SJSA1 (cell line): Measurements from ENCODE around the gene ZSWIM8. TPM values are rescaled to one million over a fixed set of nuclear protein-coding genes. Genes with fewer than 3 reads are reported as not detected.

Experiments used
- DNase-seq, 2 experiments: peaks; one replicate each; pipeline ENCODE4 v3.0.0-alpha.2; 2015 to 2020; ENCODE audit warnings: low spot score in 2 of 2, low read depth in 1 of 2
- H3K27ac ChIP-seq: fragments of 250-450 bp; sonication (Bioruptor Pico); 2 replicates; pipeline ENCODE4 v1.5.1; 2020; ENCODE audit warnings: mild to moderate bottlenecking, moderate library complexity
- H3K27me3 ChIP-seq: fragments of 250-450 bp; sonication (Bioruptor Pico); replicated peaks from 2 replicates; pipeline ENCODE4 v1.5.1; 2020; ENCODE audit warnings: mild to moderate bottlenecking, moderate library complexity
- H3K36me3 ChIP-seq: fragments of 250-450 bp; sonication (Bioruptor Pico); 2 replicates; pipeline ENCODE4 v1.5.1; 2020; ENCODE audit warnings: mild to moderate bottlenecking
- H3K4me1 ChIP-seq: fragments of 250-450 bp; sonication (Bioruptor Pico); replicated peaks from 2 replicates; pipeline ENCODE4 v1.6.1; 2021; ENCODE audit warnings: mild to moderate bottlenecking
- H3K4me3 ChIP-seq: fragments of 250-450 bp; sonication (Bioruptor Pico); 2 replicates; pipeline ENCODE4 v1.5.1; 2020; ENCODE audit warnings: mild to moderate bottlenecking
- H3K9me3 ChIP-seq: fragments of 250-450 bp; sonication (Bioruptor Pico); replicated peaks from 2 replicates; pipeline ENCODE4 v1.5.1; 2020; ENCODE audit warnings: mild to moderate bottlenecking
- total RNA-seq: library from RNA; depleted of rRNA; stranded (reverse); fragments of >200 nt; shearing (Covaris generic); gene quantifications from 2 replicates; pipeline ENCODE4 v1.2.3, GENCODE V29; 2014

ZSWIM8 gene
- total RNA-seq, 1 experiment from 2014 or later = 35.8 TPM

DNA sequence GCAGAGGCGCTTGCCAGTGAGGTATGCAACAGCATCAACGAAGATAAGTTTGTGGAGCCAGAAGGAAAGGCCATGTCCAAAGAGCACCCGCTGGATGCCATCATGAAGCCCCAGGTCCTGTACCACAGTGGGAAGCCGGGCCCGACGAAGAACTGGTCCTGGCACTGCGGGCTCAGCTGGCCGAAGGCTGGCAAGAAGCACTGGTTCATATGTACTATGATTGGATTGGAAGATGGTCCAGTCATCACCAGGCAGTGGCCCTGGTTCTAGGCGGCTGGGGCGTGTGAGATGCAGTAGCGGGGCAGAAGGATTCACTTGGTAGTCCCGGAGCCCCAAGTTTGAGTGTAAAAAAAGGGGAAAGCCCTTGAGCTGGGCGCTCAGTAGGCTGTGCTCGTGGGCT lies 22.1 kb downstream of the ZSWIM8 start:
- Histone ChIP-seq H3K36me3 (peaks cover 72% of the 10 kb centered on the region), H3K9me3 (no peaks in the 10 kb centered on the region), H3K27me3 (no peaks in the 10 kb centered on the region), H3K4me3 (no peak overlapping the region), H3K27ac (no peak overlapping the region), H3K4me1 (peaks cover 7% of the 10 kb centered on the region; the same call in 1 of the 2 replicates)
- DNase-seq = no peak

DNA sequence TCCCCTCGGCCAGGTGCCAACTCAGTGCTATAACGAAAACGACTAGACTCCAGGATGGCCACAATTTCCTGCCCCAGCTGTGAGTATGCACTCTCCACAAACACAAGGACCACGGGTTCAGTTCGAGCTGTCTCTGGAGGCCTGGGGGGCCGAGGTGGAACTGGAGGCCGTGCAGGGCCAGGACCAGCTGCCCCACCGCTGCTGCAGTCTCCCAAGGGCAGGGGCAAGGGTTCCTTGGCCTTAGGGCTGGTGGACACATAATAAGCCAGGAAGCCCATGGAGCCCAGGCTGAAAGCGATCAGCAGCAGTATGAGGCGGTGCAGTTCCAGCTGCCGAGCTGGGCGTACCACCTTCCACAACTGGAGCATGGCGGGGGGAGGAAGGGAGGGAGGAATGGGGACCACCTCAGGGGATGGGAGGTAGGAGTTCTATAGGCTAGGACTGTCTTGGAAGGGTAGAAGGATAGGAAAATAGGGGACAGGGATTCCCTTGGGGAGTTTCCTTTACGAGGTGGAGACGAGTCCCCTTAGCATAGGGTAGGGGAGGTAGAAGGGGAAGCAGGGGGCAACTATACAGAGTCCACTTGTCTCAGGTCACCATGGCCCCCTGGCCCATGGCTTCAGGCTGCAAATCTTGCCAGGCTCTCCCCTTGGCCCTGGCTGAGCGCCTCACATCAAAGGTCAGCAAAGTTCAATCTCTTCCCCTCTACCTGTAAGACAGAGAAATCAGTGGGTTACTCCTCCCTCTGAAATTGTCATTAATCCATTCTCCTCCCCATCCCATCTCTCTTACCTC lies 22.8 kb downstream of the ZSWIM8 start:
- Histone ChIP-seq H3K4me3 (no peak overlapping the region), H3K27ac (no peak overlapping the region), H3K27me3 (no peaks in the 10 kb centered on the region), H3K36me3 (peaks cover 65% of the 10 kb centered on the region), H3K4me1 (peaks cover 7% of the 10 kb centered on the region; the same call in 1 of the 2 replicates), H3K9me3 (no peaks in the 10 kb centered on the region)
- DNase-seq = no peak

DNA sequence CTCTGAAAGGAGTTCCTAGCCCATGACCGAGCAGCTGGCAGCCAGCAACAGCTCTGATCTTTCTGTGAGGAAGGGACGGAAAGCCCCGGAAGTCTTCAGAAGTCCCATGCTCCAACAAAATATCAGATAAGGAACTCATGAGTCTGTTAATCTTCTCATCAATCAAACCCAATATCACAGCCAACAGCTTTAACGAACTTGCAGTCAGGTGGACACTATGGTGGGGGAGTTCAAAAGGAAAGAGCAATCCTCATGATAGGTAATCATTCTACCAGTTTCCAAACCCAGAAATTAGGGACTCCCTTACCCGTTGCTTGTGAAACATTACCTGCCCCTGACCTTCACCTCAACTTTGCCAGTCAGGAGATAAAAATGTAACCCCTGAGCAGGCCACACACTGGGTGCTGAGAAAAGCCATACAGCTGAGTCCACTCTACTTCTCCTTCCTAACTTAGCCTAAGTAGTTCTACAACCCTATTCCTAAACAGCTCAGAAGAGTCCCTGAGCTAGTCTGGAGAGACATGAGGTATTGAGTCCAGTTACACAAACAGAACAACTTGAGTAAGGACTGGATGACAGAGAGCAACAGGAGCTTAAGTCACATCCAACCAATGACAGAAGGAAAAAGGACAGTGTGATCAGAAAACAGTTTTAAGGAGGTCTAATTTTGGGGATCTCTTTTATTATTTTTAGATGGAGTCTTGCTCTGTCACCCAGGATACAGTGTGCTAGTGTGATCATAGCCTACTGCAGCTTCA lies 23.8 kb downstream of the ZSWIM8 start:
- H3K27ac ChIP-seq = no peak overlapping the region
- H3K4me1 ChIP-seq = peaks cover 7% of the 10 kb centered on the region; the same call in 1 of the 2 replicates
- peaks cover 55% of the 10 kb centered on the region for H3K36me3 ChIP-seq
- no peak for DNase-seq
- no peaks in the 10 kb centered on the region for H3K9me3 ChIP-seq
- no peaks in the 10 kb centered on the region for H3K27me3 ChIP-seq
- no peak overlapping the region for H3K4me3 ChIP-seq

DNA sequence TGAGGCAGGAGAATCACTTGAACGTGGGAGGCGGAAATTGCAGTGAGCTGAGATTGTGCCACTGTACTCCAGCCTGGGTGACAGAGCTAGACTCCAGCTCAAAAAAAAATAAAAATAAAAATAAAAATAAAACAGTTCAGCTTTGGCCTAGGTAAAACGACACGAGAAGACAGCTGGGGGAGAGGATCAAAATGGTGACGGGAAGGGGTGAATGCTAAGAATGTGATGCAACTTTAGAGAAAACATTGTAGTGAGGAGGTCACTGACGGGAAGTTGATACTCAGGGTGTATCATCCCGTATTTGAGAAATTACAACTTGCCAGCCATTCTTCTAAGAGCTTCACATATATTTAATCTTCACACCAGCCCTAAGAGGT lies 24.9 kb downstream of the ZSWIM8 start:
- no peak for DNase-seq
- no peaks in the 10 kb centered on the region for H3K27me3 ChIP-seq
- peak overlapping the region; percentile 94 for H3K4me3 ChIP-seq
- peaks cover 7% of the 10 kb centered on the region; the same call in 1 of the 2 replicates for H3K4me1 ChIP-seq
- H3K27ac ChIP-seq = no peak overlapping the region
- peaks cover 47% of the 10 kb centered on the region for H3K36me3 ChIP-seq
- no peaks in the 10 kb centered on the region for H3K9me3 ChIP-seq

DNA sequence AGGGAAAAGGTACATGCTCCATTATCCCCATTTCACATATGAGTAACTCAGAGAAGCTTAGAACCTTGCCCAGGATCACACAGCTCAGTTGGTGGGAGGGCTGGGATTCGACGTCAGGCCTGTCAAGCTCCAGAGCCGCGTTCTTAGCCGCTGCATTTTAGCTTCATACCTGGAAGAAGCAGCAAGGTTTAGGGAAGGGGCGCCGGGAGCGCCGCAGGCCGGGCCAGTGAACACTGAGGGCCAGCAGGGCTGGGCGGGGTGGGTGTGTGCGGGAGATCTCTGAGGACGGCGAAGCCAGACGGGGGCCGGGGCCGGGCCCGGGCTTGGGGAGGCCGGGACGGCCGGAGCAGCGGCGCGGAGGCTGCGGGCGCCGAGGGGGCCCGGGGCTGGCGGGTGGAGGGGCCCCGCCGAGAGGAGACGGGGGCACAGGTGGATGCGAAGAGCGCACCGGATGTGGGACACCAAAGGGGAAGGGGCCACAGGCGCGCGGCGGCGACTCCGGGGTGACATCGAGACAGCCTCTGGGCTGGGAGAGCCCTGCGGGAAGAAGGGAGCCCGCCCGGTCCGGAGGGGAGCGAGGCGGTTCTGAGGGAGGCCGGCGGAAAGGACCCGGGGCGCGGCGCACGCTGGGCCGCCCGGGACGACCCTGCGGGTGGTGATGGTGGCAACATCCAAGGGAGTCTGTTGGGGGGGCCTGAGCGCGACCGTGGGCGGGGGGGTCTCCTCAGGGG lies 25.5 kb downstream of the ZSWIM8 start:
- DNase-seq = no peak
- Histone ChIP-seq H3K4me3 (peak overlapping the region; percentile 94), H3K27me3 (no peaks in the 10 kb centered on the region), H3K36me3 (peaks cover 41% of the 10 kb centered on the region), H3K4me1 (peaks cover 7% of the 10 kb centered on the region; the same call in 1 of the 2 replicates), H3K9me3 (no peaks in the 10 kb centered on the region), H3K27ac (peak overlapping the region; percentile 83)

DNA sequence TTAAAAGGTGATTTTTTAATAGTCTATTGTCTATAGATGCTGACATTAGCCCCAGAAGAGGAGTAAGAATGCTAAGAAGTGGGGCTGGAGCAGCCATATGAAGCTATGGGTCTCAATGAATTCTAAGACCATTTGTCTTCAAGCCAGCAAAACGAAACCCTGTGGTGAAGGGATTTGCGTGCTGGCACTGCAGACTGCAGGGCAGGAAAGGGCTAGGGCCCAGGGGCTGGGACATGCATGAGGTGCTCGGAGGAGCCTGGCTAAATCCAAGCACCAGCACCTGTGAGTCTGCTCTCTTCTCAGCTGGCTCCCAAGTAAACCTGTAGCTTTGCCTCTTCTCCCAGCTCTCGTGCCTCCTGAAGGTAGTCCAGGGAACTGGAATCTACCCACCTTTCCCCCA lies 27.3 kb downstream of the ZSWIM8 start:
- no peak for DNase-seq
- peaks cover 23% of the 10 kb centered on the region for H3K36me3 ChIP-seq
- H3K9me3 ChIP-seq = no peaks in the 10 kb centered on the region
- H3K27me3 ChIP-seq = no peaks in the 10 kb centered on the region
- H3K4me1 ChIP-seq = peaks cover 7% of the 10 kb centered on the region; the same call in 1 of the 2 replicates
- H3K4me3 ChIP-seq = no peak overlapping the region
- no peak overlapping the region for H3K27ac ChIP-seq

DNA sequence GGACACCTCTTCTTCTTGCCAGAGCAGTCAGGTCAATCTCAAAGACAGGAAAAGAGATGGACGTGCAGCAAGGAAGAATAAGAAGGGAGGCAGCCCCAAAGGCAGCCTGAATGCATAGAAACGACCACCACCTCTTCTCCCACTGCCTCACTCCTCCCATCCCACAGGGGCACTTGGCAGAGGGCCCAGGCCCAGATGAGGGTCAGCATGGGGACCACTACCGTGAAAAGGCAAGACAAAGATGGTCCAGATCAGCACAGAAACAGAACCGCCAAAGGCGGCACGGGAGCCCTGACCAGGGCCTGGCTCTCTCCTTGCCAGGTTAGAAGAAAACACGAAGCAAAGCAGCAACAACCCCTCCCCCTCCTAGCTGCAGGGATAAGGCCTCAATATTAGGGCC lies 27.9 kb downstream of the ZSWIM8 start:
- Histone ChIP-seq H3K27ac (no peak overlapping the region), H3K4me1 (peaks cover 7% of the 10 kb centered on the region; the same call in 1 of the 2 replicates), H3K4me3 (no peak overlapping the region), H3K36me3 (peaks cover 17% of the 10 kb centered on the region), H3K9me3 (no peaks in the 10 kb centered on the region), H3K27me3 (no peaks in the 10 kb centered on the region)
- DNase-seq = no peak

DNA sequence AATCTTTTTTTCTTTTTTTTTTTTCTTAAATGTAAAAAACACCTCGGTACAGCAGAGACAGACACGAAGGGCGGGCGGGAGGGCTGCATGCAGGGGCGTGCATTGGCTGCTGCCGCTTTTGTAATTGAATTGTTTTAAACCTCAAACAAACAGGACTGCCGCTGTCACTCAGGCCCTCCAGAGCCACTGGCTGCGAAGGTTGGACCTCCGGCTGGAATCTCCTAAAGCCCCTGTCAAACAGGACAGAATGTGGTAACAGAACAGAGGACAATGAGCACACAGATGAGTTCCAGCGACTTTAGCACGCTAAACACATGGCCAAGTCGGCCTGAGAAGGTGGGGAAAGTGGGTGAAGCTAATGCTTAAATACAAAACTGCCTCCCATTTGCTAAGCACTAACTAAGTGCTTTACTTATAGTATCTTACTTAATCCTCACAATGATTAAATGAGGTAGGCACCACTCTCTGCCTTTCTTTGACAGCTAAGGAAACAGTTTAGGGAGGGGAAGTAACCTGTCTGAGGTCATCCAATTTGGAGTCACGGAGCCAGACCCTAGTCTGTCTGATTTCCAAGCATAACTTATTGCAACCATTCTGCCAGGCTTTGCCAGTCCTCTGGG lies 29.0 kb downstream of the ZSWIM8 start:
- Histone ChIP-seq H3K4me1 (peaks cover 7% of the 10 kb centered on the region; the same call in 1 of the 2 replicates), H3K27me3 (no peaks in the 10 kb centered on the region), H3K9me3 (no peaks in the 10 kb centered on the region), H3K36me3 (peaks cover 10% of the 10 kb centered on the region), H3K27ac (no peak overlapping the region), H3K4me3 (no peak overlapping the region)
- DNase-seq = no peak

DNA sequence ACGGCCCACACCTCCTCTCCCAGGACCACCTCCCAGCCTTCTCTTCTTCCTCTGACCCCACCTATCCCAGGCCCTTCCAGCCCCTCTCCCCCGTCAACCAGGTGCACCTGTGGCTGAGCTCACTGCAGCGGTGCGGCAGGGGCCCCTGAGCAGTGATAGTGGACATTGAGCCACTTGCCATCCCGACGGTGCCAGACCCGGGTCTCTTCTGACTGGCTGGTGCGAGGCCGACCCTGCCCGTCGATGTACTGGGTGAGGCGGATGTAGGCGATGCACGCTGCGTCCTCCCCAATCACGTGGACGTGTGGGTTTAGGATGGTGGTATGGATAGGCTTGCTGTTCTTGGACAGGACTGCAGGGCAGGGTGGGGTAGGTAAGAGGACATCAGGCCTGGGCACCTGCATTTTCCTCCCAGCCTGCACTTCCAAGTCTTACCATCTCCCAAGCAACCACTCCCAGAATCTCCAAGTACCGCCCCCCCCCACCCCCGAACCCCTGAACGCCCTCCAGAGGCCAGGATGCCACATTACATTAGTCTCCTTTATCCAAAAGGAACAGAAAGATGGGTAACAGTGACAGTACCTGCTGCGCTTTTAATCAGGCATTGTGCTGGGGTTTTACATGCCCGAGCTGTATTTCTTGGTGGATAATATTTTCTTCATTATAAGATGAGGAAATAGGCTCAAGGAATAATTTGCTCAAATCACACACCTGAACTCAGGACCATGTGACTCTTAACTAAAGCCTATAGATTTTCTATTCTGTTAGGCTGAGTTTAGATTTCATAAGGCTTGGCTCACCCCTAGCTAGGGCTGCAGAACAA lies 29.7 kb downstream of the ZSWIM8 start:
- DNase-seq = no peak
- H3K27ac ChIP-seq = no peak overlapping the region
- no peak overlapping the region for H3K4me3 ChIP-seq
- H3K27me3 ChIP-seq = no peaks in the 10 kb centered on the region
- H3K4me1 ChIP-seq = peaks cover 7% of the 10 kb centered on the region; the same call in 1 of the 2 replicates
- H3K9me3 ChIP-seq = no peaks in the 10 kb centered on the region
- H3K36me3 ChIP-seq = peaks cover 8% of the 10 kb centered on the region

DNA sequence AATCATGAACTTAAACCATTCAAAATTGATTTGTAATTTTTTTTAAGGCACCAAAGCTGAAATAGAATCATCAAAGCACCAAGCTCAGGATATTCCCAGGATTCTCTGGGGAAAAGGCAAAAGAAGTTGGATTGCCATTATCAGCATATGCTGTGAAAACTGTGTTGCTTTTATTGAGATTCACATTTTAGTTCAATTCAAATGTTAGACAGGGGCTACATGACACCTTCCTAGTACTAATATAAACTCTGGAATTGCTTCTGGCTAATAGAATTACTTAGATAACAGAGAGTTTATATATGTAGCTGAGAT lies 30.3 kb downstream of the ZSWIM8 start:
- Histone ChIP-seq H3K4me1 (peaks cover 4% of the 10 kb centered on the region; the same call in 1 of the 2 replicates), H3K27ac (no peak overlapping the region), H3K36me3 (peaks cover 8% of the 10 kb centered on the region), H3K4me3 (no peak overlapping the region), H3K27me3 (no peaks in the 10 kb centered on the region), H3K9me3 (no peaks in the 10 kb centered on the region)
- DNase-seq = no peak

DNA sequence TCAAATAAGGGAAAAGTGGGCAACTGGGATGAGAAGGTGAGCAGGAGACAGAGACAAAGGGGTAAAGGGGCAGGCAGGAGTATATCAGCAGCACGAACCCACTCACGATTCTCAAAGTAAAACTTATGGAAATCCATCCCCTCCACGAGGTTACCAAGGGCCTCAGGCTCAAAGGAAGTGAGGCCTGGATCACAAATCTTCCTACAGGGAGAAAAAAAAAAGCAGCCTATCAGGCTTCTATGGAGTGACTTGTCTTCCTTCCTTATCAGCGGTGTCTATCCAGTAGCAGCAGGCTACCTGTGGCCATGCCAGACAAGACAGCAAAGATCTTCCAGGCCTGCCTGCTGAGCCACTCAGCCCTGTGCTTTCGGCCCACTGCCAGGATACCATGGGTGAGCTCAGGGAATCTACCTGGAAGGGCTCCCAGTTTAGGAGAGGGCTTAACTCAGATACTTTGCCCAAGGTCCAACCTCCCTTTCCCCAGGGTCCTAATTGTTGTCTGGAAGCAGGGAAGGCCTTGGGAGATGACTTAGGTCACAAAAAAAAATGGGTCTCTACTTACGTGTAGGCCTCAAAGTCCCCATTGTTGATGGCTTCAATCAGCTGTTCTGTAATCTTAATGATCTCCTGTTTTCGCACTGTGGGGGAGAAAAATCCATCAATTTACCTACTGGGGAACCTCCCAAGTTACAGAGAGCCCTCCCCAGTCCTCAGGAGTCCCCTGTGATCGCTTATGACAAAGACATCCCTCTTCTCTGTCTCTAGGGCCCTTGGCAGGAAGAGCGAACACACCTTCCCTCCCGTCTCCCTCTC lies 31.7 kb downstream of the ZSWIM8 start:
- no peaks in the 10 kb centered on the region for H3K9me3 ChIP-seq
- no peak overlapping the region for H3K27ac ChIP-seq
- DNase-seq = no peak
- 0 out of 2 replicates have a peak, but pooled peaks cover 2% of the 10 kb centered on the region for H3K4me1 ChIP-seq
- H3K4me3 ChIP-seq = no peak overlapping the region
- no peaks in the 10 kb centered on the region; the same call in none of the 2 replicates for H3K36me3 ChIP-seq
- no peaks in the 10 kb centered on the region for H3K27me3 ChIP-seq

DNA sequence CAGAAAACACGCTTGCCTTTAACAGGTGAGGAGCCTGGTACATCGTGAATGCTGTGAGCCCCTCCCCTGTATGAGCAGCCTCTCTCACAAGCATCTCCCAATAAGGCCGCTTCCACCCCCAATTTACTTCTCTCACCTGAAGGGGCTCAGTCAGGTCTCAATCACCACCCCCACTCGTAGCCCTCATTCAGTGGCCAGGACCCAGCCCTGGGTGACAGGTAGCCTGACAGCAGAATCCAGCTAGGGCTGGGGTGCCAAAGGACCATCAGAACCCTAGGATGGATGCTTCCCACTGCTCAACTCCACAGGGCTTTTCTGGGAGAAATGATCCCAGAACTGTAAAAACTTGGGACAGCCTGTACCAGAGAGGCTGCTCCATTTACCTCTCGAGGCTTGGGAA lies 32.4 kb downstream of the ZSWIM8 start:
- Histone ChIP-seq H3K4me1 (no peaks in the 10 kb centered on the region), H3K27ac (no peak overlapping the region), H3K9me3 (no peaks in the 10 kb centered on the region), H3K27me3 (no peaks in the 10 kb centered on the region), H3K36me3 (no peaks in the 10 kb centered on the region; the same call in 1 of the 2 replicates), H3K4me3 (no peak overlapping the region)
- no peak for DNase-seq
